Measurements from ENCODE around the gene PHACTR2.
"Not testable (repeated sequence)": the region's sequence is repeated elsewhere in the genome, so short reads cannot be mapped to it uniquely, and the experiment has no call there.

Gene PHACTR2

DNA sequence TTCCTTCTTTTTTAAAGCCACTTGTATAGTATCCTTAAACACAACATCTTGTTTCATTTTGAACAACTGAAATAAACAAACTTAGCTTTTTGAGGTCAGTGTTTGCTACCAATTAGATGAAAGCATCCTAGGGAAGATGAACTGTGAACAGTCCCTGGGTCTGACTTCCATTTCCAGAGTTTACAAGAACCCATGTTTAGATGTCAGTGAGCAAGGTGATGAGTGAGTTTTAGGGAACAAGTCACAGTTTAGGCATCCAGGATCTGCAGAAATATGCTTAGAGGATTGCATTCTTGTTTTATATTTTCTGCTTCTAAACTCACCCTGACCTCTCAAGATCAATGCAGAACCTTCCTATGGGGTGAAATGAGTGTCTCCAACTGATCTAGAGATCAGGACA, 189.5 kb downstream of the PHACTR2 start:
- no peak for DNase-seq (ENCODE audit: low spot score)
- TF ChIP-seq, protein P1, sequence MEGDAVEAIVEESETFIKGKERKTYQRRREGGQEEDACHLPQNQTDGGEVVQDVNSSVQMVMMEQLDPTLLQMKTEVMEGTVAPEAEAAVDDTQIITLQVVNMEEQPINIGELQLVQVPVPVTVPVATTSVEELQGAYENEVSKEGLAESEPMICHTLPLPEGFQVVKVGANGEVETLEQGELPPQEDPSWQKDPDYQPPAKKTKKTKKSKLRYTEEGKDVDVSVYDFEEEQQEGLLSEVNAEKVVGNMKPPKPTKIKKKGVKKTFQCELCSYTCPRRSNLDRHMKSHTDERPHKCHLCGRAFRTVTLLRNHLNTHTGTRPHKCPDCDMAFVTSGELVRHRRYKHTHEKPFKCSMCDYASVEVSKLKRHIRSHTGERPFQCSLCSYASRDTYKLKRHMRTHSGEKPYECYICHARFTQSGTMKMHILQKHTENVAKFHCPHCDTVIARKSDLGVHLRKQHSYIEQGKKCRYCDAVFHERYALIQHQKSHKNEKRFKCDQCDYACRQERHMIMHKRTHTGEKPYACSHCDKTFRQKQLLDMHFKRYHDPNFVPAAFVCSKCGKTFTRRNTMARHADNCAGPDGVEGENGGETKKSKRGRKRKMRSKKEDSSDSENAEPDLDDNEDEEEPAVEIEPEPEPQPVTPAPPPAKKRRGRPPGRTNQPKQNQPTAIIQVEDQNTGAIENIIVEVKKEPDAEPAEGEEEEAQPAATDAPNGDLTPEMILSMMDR (IDR thresholded peaks at IDR 0.05; ENCODE audit: extremely low read depth, insufficient read depth, missing control alignments): no peak
- in situ Hi-C loops (cut with MboI; ENCODE audit: low pct_unique_long_range_greater_than_20kb, low sequenced_read_pairs, unreplicated experiment): no loop called here

DNA sequence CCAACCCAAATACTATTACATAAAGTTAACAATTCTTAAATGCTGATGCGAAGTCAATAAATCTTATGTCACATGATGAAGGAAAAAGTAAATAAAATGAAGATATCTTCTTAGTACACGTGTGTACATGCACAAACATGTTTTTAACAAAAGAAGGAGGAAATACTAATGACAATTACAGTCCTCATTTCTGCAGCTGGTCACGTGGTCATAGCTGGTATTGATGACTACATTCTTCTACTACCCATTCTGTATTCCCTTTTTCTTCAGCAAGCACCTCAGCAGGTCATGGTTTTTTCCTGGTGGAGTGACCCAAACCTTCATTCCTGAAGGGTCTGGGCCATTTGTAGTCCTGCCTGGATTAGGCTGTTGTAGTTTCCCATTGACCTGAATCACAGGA, 191.0 kb downstream of the PHACTR2 start:
- in situ Hi-C loops (cut with MboI; ENCODE audit: low pct_unique_long_range_greater_than_20kb, low sequenced_read_pairs, unreplicated experiment); DNase-seq (ENCODE audit: low spot score): not testable (repeated sequence)

DNA sequence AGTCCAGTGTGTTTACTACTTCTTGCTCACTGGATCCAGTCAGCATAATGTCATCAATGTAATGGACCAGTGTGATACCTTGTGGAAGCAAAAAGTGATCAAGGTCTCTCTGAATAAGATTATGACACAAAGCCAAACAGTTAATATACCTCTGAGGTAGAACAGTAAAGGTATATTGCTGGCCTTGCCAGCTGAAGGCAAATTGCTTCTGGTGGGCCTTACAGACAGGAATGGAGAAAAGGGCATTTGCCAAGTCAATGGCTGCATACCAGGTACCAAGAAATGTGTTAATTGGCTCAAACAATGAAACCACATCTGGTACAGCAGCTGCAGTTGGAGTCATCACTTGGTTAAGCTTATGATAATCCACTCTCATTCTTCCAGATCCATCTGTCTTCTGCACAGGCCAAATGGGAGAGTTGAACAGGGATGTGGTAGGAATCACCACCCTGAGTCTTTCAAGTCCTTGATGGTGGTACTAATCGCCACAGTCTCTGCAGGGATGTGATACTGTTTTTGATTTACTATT, 193.5 kb downstream of the PHACTR2 start:
- DNase-seq (ENCODE audit: low spot score); in situ Hi-C loops (cut with MboI; ENCODE audit: low pct_unique_long_range_greater_than_20kb, low sequenced_read_pairs, unreplicated experiment): not testable (repeated sequence)

DNA sequence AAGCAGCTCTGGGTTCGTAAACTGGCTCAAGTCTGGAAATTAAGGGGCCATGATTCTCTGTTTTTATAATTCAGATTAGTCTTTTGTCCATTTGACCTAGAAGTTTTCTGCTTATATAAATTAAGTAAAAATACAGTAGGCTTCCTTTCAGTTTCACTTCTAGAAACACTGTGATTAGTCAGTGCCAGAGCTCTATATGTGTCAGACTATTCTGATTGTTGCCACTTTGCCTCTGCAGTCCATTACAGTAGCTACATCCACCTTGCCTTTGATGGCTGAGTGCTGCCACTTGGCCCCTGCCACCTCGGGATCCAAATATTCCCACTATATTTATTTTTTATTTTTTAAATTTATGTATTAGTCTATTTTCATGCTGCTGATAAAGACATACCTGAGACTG, 194.4 kb downstream of the PHACTR2 start:
- in situ Hi-C loops (cut with MboI; ENCODE audit: low pct_unique_long_range_greater_than_20kb, low sequenced_read_pairs, unreplicated experiment): no loop called here
- DNase-seq (ENCODE audit: low spot score): peak; percentile 28
- TF ChIP-seq, protein P1 (IDR thresholded peaks at IDR 0.05; ENCODE audit: extremely low read depth, insufficient read depth, missing control alignments): no peak

DNA sequence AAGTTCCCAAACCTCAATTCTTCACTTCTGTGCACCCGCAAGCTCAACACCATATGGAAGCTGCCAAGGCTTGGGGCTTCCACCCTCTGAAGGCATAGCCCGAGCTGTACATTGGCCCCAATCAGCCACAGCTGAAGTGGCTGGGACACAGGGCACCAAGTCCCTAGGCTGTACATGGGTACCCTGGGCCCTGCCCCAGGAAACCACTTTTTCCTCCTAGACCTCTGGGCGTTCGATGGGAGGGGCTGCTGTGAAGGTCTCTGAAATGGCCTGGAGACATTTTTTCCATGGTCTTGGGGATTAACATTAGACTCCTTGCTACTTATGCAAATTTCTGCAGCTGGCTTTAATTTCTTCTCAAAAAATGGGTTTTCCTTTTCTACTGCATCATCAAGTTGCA, 195.8 kb downstream of the PHACTR2 start:
- in situ Hi-C loops (cut with MboI; ENCODE audit: low pct_unique_long_range_greater_than_20kb, low sequenced_read_pairs, unreplicated experiment); DNase-seq (ENCODE audit: low spot score): not testable (repeated sequence)

DNA sequence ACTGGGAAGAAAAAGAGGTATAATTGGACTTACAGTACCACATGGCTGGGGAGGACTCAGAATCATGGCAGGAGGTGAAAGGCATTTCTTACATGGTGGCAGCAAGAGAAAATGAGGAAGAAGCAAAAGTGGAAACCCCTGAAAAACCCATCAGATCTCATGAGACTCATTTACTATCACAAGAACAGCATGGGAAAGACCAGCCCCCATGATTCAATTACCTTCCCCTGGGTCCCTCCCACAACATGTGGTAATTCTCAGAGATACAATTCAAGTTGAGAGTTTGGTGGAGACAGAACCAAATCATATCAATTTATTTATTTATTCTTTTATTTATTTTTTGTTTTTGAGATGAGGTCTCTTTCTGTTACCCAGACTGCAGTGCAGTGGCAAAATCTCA, 196.7 kb downstream of the PHACTR2 start:
- in situ Hi-C loops (cut with MboI; ENCODE audit: low pct_unique_long_range_greater_than_20kb, low sequenced_read_pairs, unreplicated experiment); DNase-seq (ENCODE audit: low spot score): not testable (repeated sequence)

DNA sequence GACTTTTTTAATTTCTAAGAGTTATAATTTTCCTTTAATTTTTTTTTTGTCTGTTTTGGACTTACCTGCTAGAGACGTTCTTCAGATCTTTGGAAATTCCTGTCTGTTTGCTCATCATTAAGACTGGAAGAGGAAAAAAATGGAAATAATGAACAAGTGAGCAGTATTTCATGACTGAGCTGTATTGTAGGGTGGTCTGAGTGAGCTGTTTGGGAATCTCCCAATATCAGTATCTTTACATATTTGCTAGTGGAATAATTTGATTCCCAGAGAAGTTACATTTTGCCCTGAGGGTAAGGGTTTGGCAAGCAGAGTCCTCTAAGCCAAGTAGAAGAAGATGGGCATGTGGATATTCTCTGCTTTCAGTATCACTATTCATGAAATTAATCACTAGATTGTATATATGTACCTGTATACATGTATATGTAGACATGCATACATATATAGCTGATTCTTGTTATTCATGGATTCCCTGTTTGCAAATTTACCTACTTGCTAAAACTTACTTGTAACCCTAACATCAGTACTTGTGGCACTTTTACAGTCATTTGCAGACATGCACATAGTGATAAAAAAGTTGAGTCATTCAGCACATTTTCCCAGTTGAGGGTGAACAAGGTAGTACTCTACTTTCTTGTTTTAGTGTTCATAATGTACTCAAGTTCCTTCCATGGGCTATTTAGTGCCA, 200.0 kb downstream of the PHACTR2 start:
- in situ Hi-C loops (cut with MboI; ENCODE audit: low pct_unique_long_range_greater_than_20kb, low sequenced_read_pairs, unreplicated experiment): no loop called here
- TF ChIP-seq, protein P1 (IDR thresholded peaks at IDR 0.05; ENCODE audit: extremely low read depth, insufficient read depth, missing control alignments): no peak
- no peak for DNase-seq (ENCODE audit: low spot score)

DNA sequence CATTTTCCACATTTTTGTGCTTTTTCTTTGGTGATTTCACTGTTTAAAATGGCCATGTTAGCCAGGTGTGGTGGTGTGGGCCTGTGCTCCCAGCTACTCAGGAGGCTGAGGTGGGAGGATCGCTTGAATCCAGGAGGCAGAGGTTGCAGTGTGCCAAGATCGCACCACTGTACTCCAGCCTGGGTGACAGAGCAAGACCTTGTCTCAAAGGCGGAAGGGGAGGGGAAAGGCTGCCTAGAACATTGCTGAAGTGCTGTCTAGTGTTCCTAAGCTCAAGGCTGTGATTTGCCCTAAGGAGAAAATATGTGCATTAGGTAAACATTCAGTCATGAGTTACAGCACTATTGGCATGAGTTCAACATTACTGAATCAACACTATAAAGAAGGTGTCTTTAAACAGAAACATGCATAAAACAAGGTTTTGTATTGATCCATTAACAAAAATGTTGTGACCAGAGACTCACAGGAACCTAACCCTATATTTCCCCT, 200.6 kb downstream of the PHACTR2 start:
- no peak for DNase-seq (ENCODE audit: low spot score)
- in situ Hi-C loops (cut with MboI; ENCODE audit: low pct_unique_long_range_greater_than_20kb, low sequenced_read_pairs, unreplicated experiment): no loop called here
- TF ChIP-seq, protein P1 (IDR thresholded peaks at IDR 0.05; ENCODE audit: extremely low read depth, insufficient read depth, missing control alignments): no peak

DNA sequence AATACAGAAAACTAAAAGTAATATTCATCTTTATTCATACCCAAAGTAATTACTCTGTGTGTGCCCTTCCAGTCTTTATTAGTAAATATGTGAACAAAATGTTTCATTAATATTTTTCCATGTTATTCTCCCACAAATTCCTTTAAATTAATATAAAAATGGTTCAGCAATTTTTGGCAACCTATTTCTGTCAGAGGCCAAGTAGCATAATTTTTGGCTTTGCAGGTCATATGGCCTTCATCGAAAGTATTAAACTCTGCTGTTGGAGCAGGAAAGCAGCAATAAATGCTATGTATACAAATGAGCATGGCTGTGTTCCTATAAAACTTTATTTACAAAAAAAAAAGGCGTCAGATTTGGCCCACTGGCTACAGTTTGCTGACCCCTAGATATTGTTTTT, 202.6 kb downstream of the PHACTR2 start:
- in situ Hi-C loops (cut with MboI; ENCODE audit: low pct_unique_long_range_greater_than_20kb, low sequenced_read_pairs, unreplicated experiment): no loop called here
- TF ChIP-seq, protein P1 (IDR thresholded peaks at IDR 0.05; ENCODE audit: extremely low read depth, insufficient read depth, missing control alignments): no peak
- no peak for DNase-seq (ENCODE audit: low spot score)

Measured in GM13977 (cell line).